Measurements from ENCODE around the gene SYTL2.
A peak's percentile ranks its signal among the peaks of the same experiment; 100 is the strongest.

The SYTL2 gene

GRCh38 chr11:85826116-85826855 is 15.3 kb upstream of the SYTL2 start:
- H3K4me3 ChIP-seq (ENCODE audit: low read depth, low read length) = no peak overlapping the region

- H3K4me3 ChIP-seq (ENCODE audit: low read depth, low read length) = no peak overlapping the region
Observed at GRCh38 chr11:85825616-85826015, 14.7 kb upstream of the SYTL2 start.

- no peak overlapping the region for H3K4me3 ChIP-seq (ENCODE audit: low read depth, low read length)
Observed at GRCh38 chr11:85823816-85824215, 12.9 kb upstream of the SYTL2 start.

GRCh38 chr11:85822814-85823213 is 11.9 kb upstream of the SYTL2 start:
- no peak overlapping the region for H3K4me3 ChIP-seq (ENCODE audit: low read depth, low read length)

- no peak overlapping the region for H3K4me3 ChIP-seq (ENCODE audit: low read depth, low read length)
Observed at GRCh38 chr11:85821636-85822035, 10.7 kb upstream of the SYTL2 start.

GRCh38 chr11:85819441-85819840 is 8.5 kb upstream of the SYTL2 start:
- no peak overlapping the region for H3K4me3 ChIP-seq (ENCODE audit: low read depth, low read length)

GRCh38 chr11:85815186-85815931 is 4.4 kb upstream of the SYTL2 start:
- H3K4me3 ChIP-seq (ENCODE audit: low read depth, low read length) = no peak overlapping the region

GRCh38 chr11:85813721-85814120 is 2.8 kb upstream of the SYTL2 start:
- no peak overlapping the region for H3K4me3 ChIP-seq (ENCODE audit: low read depth, low read length)

- H3K4me3 ChIP-seq (ENCODE audit: low read depth, low read length) = peak overlapping the region; percentile 62
Observed at GRCh38 chr11:85811624-85812023, 683 bp upstream of the SYTL2 start.

- peak overlapping the region; percentile 62 for H3K4me3 ChIP-seq (ENCODE audit: low read depth, low read length)
Observed at GRCh38 chr11:85810521-85810870, 445 bp downstream of the SYTL2 start.

GRCh38 chr11:85809863-85810262 is 1.1 kb downstream of the SYTL2 start:
- peak overlapping the region; percentile 62 for H3K4me3 ChIP-seq (ENCODE audit: low read depth, low read length)

- no peak overlapping the region for H3K4me3 ChIP-seq (ENCODE audit: low read depth, low read length)
Observed at GRCh38 chr11:85809191-85809590, 1.8 kb downstream of the SYTL2 start.

GRCh38 chr11:85806876-85807275 is 4.1 kb downstream of the SYTL2 start:
- no peak overlapping the region for H3K4me3 ChIP-seq (ENCODE audit: low read depth, low read length)

GRCh38 chr11:85806016-85806415 is 4.9 kb downstream of the SYTL2 start:
- no peak overlapping the region for H3K4me3 ChIP-seq (ENCODE audit: low read depth, low read length)

GRCh38 chr11:85805387-85805786 is 5.6 kb downstream of the SYTL2 start:
- H3K4me3 ChIP-seq (ENCODE audit: low read depth, low read length) = no peak overlapping the region

- no peak overlapping the region for H3K4me3 ChIP-seq (ENCODE audit: low read depth, low read length)
Observed at GRCh38 chr11:85803920-85804319, 7.0 kb downstream of the SYTL2 start.

GRCh38 chr11:85803303-85803702 is 7.6 kb downstream of the SYTL2 start:
- H3K4me3 ChIP-seq (ENCODE audit: low read depth, low read length) = no peak overlapping the region

- no peak overlapping the region for H3K4me3 ChIP-seq (ENCODE audit: low read depth, low read length)
Observed at GRCh38 chr11:85801527-85801926, 9.4 kb downstream of the SYTL2 start.

- no peak overlapping the region for H3K4me3 ChIP-seq (ENCODE audit: low read depth, low read length)
Observed at GRCh38 chr11:85800595-85801342, 10.2 kb downstream of the SYTL2 start.

GRCh38 chr11:85799142-85799541 is 11.8 kb downstream of the SYTL2 start:
- no peak overlapping the region for H3K4me3 ChIP-seq (ENCODE audit: low read depth, low read length)

GRCh38 chr11:85798361-85798760 is 12.6 kb downstream of the SYTL2 start:
- no peak overlapping the region for H3K4me3 ChIP-seq (ENCODE audit: low read depth, low read length)

Measured in iPS-11a (cell line).